Ureter (tissue), 1 donor: ENCODE measurements around the gene A2M. TPM values are rescaled to one million over a fixed set of nuclear protein-coding genes. Genes with fewer than 3 reads are reported as not detected.

Experiments
- DNase-seq: peaks from one replicate; pipeline ENCODE4 v3.0.0-alpha.2; 2020; ENCODE audit warnings: low spot score
- total RNA-seq: library from RNA; stranded (reverse); gene quantifications from one replicate; pipeline ENCODE4 v1.2.4, GENCODE V29; 2023
- donor health status: DM: yes; HTN: yes; CAD: no.

A2M gene
- total RNA-seq, 1 donor from 2014 or later, result 688 TPM

DNA sequence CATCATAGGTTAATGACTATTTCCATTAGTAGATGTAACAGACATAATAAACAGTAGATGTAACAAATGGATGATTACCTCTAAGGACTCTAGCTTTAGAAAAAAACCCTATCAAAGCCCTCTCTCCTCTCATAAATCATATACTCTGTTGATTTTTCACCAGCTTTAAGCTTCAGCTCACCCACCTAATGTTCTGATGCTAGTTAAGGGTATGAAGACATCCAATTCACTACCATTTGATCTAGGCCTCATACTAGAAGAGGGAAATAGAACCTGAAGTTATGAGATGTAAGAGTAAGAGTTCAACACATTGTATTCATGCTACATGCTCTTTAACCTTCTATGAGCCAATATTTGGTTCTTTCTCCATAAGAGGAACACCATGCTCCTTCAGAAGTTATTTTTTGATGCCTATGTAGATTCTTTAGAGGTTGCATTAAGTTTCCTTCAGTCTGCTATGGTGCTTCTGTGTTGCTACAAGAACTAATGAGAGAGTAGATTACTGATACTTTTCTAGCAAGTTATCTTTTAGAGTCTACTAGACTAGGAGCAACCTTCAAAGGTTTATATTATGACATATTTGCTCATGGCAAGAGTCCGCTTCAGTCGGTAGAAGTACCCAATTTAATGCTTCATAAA, 16.0 kb downstream of the A2M start:
- DNase-seq, result no peak

DNA sequence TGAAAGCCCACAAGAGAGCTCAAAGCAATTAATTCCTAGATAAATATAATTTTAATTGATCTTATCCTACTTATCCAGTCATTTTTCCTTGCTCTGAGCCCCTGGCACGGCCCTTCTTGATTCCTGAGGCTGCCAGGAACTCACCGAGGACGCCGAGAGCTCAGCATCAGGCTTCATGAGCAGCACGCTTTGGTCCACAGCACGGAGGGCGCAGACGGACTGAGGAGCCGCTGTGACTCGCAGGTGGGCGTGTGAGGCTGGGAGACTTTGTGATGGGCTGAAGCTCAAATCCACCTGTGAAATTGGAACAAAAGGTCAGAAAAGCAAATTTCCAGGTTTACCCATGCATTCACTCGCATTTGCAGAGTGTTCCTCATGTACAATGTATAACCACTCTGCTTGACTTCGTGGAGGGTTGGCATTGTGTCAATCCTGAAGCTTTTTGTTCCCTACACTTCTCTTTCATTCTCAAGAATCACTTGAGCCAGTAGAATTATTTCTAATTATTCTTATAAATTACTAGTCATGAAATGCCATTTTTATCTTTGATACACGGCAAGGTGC, 17.2 kb downstream of the A2M start:
- no peak for DNase-seq

DNA sequence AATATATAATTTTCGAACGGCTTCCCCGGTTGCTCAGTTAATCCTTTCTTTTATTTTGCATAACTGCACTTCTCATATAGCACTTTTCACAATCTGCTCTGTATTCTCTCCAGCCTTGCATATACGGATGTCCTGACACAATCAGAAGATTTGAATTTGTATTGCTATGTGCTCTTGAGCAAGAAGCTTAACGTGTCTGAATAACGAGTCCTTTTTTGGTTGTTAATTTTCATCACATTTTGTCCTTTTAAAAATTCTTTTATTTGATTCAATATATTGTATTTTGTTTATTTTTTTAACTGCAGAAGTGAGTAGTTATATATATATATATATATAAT, 17.6 kb downstream of the A2M start:
- no peak for DNase-seq

DNA sequence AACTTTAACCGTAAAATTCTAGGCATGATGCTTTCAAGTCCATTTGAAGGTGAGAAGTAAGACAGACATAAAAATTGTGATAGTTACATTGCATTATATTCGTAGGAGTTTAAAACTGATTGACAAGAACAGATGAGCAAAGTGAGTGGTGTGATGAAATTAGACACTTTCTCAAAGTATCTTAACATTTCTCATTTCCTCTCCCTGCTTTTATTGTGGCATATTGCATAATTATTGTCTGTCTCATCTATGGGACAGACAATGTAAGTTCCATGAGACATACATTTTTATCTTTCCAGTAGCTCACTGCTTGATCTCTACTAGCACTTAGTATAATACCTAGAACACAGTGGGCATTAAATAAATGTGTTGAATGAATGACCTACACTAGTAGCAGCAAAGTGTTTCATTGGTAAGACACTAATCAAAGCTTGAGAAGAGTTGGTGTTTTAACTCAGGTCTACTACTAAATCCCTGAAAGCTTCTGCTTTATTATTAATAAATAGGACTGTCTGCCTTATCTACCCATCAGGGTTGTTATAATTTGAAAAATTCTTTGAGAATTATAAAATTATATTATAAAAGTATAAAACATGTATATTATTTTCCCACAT, 19.0 kb downstream of the A2M start:
- DNase-seq, result no peak

- DNase-seq, result no peak
Measured at GRCh38 chr12:9095322-9095721, 20.4 kb downstream of the A2M start.

DNA sequence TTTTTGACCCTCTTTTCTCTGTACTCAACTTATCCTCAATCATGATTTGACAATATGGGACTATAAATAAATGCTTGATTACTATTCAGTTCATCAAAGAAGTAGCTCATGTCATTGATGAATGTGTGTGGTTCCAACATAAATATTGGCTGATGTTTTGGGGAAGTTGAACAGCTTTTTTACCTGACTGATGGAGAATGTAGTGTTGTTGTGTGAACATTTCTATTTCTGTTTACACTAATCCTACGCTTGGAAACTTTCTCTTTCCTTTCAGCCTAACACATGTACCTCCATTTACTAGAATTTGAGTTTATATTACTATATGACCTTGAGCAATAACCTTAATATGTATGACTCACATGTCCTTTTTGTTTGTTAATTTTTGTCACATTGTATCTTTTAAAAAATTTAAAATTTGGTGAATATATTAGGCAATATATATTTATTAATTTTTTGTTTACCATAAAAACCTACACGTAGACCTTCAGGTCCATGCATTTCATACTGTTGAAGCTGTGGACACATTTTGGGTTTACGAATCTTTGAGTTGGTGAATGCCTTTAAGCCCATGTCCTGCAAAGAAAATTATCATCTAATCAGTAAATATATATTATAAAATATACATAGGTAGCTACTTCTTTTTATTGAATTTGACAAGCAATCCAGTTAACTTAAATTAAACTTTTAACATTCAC, 21.1 kb downstream of the A2M start:
- DNase-seq, result no peak

- DNase-seq, result no peak
Measured at GRCh38 chr12:9091891-9092598, 23.7 kb downstream of the A2M start.

GRCh38 chr12:9090220-9090619, 25.5 kb downstream of the A2M start:
- DNase-seq, result no peak

GRCh38 chr12:9087087-9087835, 28.5 kb downstream of the A2M start:
- DNase-seq, result no peak

GRCh38 chr12:9086087-9086486, 29.6 kb downstream of the A2M start:
- no peak for DNase-seq

DNA sequence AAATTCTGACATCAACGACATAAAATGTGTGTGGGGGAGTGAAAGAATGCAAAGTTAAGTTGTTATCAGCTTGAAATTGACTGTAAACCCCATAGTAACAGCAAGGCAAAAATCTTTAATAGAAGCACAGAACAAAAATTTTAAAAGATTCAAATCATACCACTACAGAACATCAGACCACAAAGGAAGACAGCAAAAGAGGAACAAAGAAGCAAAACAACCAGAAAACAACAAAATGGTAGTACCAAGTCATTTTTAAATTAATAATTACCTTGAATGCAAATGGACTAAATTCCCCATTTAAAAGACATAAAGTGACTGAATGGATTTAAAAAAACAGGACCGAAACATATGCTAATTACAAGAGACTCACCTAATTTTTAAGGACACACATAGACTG, 31.3 kb downstream of the A2M start:
- no peak for DNase-seq

- DNase-seq, result no peak
Measured at GRCh38 chr12:9083793-9084192, 31.9 kb downstream of the A2M start.

GRCh38 chr12:9081667-9082427, 33.9 kb downstream of the A2M start:
- DNase-seq, result no peak

DNA sequence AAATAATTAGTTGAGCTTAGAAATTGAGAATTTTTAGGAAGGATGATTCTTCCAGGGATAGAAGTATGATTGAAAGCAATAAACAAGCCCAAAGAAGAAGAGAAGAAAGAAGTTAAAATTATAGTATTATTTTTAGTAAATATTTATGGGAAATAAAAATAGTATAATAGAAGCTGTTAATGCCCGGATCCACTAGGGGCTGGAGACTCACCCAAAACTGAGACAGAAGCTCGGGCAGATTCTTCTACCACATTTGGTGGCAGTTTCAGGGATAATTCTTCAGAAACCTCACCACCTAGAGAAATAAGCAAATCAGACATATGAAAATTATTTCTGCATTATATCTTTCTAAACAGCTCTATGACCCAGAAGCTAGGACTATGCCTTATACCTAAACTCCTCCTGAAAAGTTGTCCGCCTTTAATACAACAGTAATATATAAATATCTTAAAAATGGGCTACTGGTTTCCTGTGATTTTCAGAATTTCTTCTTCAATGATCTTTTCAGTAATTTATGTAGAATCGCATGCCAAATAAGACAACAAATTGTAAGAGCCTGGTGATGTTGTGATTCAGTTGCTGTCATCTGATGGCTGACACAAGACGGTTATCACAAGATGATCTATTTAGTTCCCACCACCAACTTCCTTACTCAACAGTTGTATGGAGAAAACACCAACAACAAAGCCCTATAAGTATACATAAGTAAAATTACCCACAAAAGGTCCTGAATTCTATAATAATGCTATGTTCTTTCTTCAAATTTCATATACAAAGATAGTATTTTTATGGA, 35.6 kb downstream of the A2M start:
- DNase-seq, result no peak

DNA sequence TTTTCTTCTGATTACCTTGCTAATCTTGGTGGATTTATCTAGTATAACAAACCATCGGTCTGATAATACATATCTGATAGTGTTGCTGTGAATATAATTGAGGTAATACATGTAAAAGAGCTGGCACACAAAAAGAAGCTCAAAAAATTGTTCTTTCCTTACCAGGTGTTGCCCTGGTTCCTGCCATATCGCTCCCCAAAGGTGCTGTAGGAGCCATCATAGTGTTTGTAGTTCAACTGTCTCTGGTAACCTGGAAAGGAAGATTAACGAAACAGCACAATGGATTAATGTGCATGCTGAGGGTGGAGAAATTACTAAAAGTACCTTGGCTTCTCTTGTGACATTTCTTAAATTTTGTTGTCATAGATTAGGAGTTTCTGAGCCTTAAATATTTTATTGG, 36.6 kb downstream of the A2M start:
- no peak for DNase-seq

DNA sequence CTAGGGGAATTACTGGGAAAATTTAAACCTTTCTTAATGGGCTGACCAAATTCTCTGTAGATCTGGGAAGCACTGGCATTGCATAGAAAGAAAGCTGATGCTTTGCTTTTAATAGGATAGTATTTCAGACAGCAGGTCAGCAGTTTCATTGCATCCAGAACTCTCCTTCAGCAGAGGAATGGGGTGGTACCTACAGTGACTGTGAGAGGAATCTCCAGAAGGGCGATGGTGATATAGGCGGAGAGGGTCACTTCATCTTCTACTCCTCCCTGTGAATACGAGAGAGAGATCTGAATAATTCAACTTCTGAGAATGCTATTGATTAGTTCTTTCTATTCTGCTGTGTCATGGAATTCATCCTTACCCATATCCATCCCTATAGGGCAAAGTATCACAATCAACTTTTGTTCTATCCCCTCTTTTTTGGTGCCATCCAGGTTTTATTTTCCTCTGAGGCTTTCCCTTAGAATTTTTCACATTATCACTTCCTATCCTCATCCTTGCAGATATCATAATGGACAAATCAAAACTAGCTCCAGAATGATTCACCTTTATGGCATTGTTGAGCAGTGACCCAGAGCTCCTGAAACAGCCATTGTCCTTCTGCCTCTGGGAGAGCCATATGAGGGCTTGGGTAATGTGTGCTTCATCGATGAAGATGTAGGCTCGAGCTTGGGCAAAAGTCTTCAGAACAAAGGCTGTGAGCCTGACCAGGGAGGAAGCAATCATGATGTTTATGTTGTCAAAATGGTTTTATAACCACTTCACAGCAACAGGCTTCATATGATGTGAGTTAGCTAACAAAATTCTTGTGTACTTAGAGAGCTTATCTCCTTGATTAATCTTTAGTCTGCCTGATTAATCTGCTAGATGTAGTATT, 38.3 kb downstream of the A2M start:
- no peak for DNase-seq

DNA sequence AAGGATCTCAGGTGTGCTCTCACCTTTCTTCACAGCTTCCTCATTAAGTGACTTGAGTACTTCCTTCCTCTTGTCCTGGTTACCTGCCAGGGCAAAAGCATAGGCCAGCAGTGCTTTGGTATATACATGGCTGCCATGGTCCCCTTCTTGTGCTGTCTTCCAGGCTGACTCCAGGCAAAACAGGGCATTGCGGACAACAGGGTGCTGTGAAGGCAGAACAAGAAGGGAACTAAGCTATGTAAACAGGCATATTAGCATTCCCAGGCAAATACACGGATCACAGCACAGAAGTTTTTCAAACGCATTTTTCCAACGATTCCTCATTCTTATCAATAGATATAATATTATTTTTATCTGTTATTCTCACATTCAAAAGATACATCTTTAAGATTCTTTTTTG, 39.0 kb downstream of the A2M start:
- no peak for DNase-seq

GRCh38 chr12:9075138-9075535, 40.6 kb downstream of the A2M start:
- DNase-seq, result no peak

- no peak for DNase-seq
Measured at GRCh38 chr12:9074484-9075137, 41.1 kb downstream of the A2M start.
